ENCODE measurements around the gene SEC24B. TPM values are rescaled to one million over a fixed set of nuclear protein-coding genes. Genes with fewer than 3 reads are reported as not detected.

SEC24B gene
- 26.9 and 27.1 TPM in 2 replicates for total RNA-seq (2021)
- long read RNA-seq, full-length matches to known transcripts: 14 of 47 reads
- long read RNA-seq, partial matches to known transcripts: 20 of 47 reads
- long read RNA-seq, other reads (novel, unspliced or antisense): 13 of 47 reads

GRCh38 chr4:109433205-109434006 lies at the start of gene SEC24B:
Gene SEC24B (plus strand): TSS chr4:109433815. CDS start chr4:109433870, 55 bp downstream.
- H2BK120ac ChIP-seq (ENCODE audit: low read depth, low read length, poor library complexity, severe bottlenecking): no peak within 1 kb of the TSS
- H3K79me2 ChIP-seq (ENCODE audit: insufficient read depth, low read length): peaks cover 24% of the 10 kb centered on the region
- peak within 1 kb of the TSS; percentile 91 for H3K9ac ChIP-seq (ENCODE audit: extremely low read depth, insufficient read length, low read length)

More at GRCh38 chr4:109433205-109434006, at the start of gene SEC24B:
- no peak within 1 kb of the TSS for H3K27ac ChIP-seq (ENCODE audit: insufficient read length, low read depth, low read length)
- H3K4me3 Mint-ChIP-seq: peak within 1 kb of the TSS; percentile 78 to 88
- H3K4ac ChIP-seq (ENCODE audit: low read depth, low read length): no peak within 1 kb of the TSS; the same call in 1 of the 2 replicates
- no peak within 1 kb of the TSS for H4K8ac ChIP-seq (replicated peaks; ENCODE audit: insufficient read length, low read depth, low read length)
- H3K4me2 ChIP-seq (ENCODE audit: insufficient read depth, insufficient read length, low read length): peak within 1 kb of the TSS; percentile 81
- no CpG with 5 or more reads among the region's 87 CpGs for WGBS (ENCODE audit: extremely low coverage, insufficient read length, low lambda C conversion rate)
- no peak within 1 kb of the TSS for H3K23ac ChIP-seq (ENCODE audit: insufficient read length, low read depth, low read length)
- H3K14ac ChIP-seq (ENCODE audit: insufficient read depth, low read length): peak within 1 kb of the TSS; percentile 99
- H3K4me1 Mint-ChIP-seq: peaks cover 36 to 42% of the 10 kb centered on the region in 2 experiments
- no peaks in the 10 kb centered on the region for H3K27me3 ChIP-seq (ENCODE audit: insufficient read depth, low read length)
- peaks cover 2% of the 10 kb centered on the region; the same call in 1 of the 2 replicates for H3K4me1 ChIP-seq (ENCODE audit: insufficient read depth, low read length)
- peak; percentile 98 for TF ChIP-seq CTCF (conservative IDR thresholded peaks at IDR 0.05)
- H3K23me2 ChIP-seq (ENCODE audit: insufficient read length, low read depth, low read length, poor library complexity, severe bottlenecking): peaks cover 13% of the 10 kb centered on the region
- H3K18ac ChIP-seq (ENCODE audit: insufficient read length, low read depth, low read length): peak within 1 kb of the TSS; percentile 98
- H3K27me3 Mint-ChIP-seq (ENCODE audit: low read depth): no peaks in the 10 kb centered on the region
- no peak within 1 kb of the TSS for H2BK15ac ChIP-seq (ENCODE audit: low read depth, low read length)
- no peak within 1 kb of the TSS for H2BK5ac ChIP-seq (ENCODE audit: insufficient read length, low read length)
- H2BK20ac ChIP-seq (ENCODE audit: low read depth, low read length, poor library complexity, severe bottlenecking): no peak within 1 kb of the TSS
- no peak within 1 kb of the TSS for H2AK5ac ChIP-seq (ENCODE audit: insufficient read length, low read length)
- no peak within 1 kb of the TSS for H4K91ac ChIP-seq (ENCODE audit: insufficient read length, low read depth, low read length)
- H3T11ph ChIP-seq (ENCODE audit: low read length): no peak within 1 kb of the TSS
- no peak within 1 kb of the TSS for H4K5ac ChIP-seq (ENCODE audit: insufficient read length, low read depth, low read length)
- peak; percentile 82 for DNase-seq
- no peak within 1 kb of the TSS for H2BK12ac ChIP-seq (ENCODE audit: insufficient read length, low read depth, low read length)
- H3K27ac Mint-ChIP-seq: peak within 1 kb of the TSS; percentile 76 to 98 (median 93); a peak in 6 of 7 replicates
- H3K9me3 Mint-ChIP-seq: no peaks in the 10 kb centered on the region
- H2AFZ ChIP-seq (ENCODE audit: low read length): peak within 1 kb of the TSS; percentile 70
- peaks cover 5% of the 10 kb centered on the region for H3K79me1 ChIP-seq (ENCODE audit: insufficient read depth, low read depth, low read length, poor library complexity, severe bottlenecking)
- H3K9me3 ChIP-seq (ENCODE audit: control insufficient read depth, low read depth, low read length): no peaks in the 10 kb centered on the region
- H3K56ac ChIP-seq (ENCODE audit: insufficient read length, low read depth, low read length): no peak within 1 kb of the TSS
- no peaks in the 10 kb centered on the region for H4K20me1 ChIP-seq (ENCODE audit: control insufficient read depth, insufficient read depth, insufficient read length)
- peaks cover 2 to 14% (median 13%) of the 10 kb centered on the region in 3 experiments; a peak in 5 of 7 replicates for H3K36me3 Mint-ChIP-seq (ENCODE audit: insufficient read depth in 1 of 3, low read depth in 3 of 3)

Data from H9 (cell line).